Iris pigment epithelial cell (primary cell): ENCODE data around the gene MYH1.

ENCODE experiments used
- DNase-seq: peaks from one replicate; pipeline ENCODE4 v3.0.0-alpha.2; 2011; ENCODE audit warnings: low read depth

MYH1 gene

DNA sequence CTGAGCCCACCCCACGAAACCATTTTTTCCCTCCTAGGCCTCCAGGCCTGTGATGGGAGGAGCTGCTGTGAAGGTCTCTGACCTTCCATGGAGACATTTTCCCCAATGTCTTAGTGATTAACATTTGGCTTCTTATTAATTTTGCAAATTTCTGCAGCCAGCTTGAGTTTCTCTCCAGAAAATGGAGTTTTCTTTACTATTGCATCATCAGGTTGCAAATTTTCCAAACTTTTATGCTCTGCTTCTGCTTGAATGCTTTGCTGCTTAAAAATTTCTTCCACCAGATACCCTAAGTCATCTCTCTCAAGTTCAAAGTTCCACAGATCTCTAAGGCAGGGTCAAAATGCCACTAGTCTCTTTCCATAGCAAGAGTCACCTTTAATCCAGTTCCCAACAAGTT is 36.1 kb downstream of the MYH1 start:
- DNase-seq: no peak

DNA sequence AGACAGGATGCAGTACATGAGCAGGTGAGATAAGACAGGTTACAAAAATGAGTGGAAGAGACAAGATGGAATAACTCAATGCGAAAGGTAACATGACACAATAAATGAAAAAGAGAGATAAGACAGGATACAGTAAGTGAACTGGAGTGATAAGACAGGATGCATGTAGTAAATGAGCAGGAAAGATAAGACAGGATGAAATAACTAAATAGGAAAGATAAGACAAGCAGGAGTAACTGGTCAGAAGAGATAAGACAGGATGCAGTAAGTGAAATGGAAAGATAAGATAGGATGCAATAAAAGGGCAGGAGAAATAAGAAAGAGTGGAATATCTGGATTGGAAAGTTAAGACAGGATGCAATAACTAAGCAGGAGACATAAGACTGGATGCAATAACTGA is 40.6 kb downstream of the MYH1 start:
- DNase-seq: no peak

DNA sequence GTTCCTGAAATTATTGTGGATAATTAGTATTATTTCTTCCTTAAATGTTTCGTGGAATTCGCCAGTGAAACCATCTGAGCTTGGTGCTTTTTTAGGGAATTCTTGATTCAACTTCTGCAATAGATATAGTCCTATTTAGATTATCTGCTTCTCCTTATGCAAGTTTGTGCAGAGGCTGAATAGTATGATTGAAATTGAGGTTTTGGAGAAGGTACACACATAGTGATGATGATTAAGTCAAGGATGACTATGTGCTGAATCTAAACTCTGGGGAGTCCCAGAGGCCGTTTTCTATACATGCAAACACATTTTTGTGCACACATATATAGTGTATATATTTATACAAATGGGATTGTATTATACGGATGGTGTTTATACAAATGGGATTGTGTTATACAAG is 43.8 kb downstream of the MYH1 start:
- no peak for DNase-seq

GRCh38 chr17:10471858-10472257 is 46.5 kb downstream of the MYH1 start:
- DNase-seq: no peak

GRCh38 chr17:10469459-10469858 is 48.9 kb downstream of the MYH1 start, which contains the start of gene MYH4:
TSS of gene MYH4 (minus strand) at chr17:10469559. CDS start at chr17:10466745, 2,814 bp downstream.
- no peak for DNase-seq

- no peak for DNase-seq
Observed at GRCh38 chr17:10463402-10463801, 54.9 kb downstream of the MYH1 start.

DNA sequence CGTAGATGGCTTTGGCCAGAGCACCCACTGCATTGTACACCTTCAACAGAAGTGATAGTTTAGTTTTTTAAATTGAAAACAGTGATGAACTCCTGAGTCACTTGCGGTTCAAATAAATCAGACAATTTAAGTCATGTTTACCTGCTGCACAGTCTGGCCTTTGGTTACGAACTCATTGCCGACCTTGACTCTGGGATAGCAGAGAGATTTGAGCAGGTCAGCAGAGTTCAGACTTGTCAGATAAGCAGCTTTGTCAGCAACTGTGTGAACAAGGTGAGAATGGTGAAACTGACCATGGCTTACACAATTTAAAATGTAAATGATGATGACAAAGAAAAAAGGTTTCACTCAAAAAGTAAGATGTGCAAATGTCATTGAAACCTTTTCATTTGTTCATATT is 58.3 kb downstream of the MYH1 start:
- no peak for DNase-seq

- no peak for DNase-seq
Observed at GRCh38 chr17:10458701-10459100, 59.6 kb downstream of the MYH1 start.

- no peak for DNase-seq
Observed at GRCh38 chr17:10457952-10458351, 60.4 kb downstream of the MYH1 start.

GRCh38 chr17:10447026-10447931 is 71.1 kb downstream of the MYH1 start:
- DNase-seq: no peak
